Dedifferentiated amniotic fluid mesenchymal stem cell (primary cell): ENCODE measurements around the gene NIFK.
A peak's percentile ranks its signal among the peaks of the same experiment; 100 is the strongest.
"Not testable (repeated sequence)": the region's sequence is repeated elsewhere in the genome, so short reads cannot be mapped to it uniquely, and the experiment has no call there.

ENCODE experiments used
- DNase-seq: peaks from one replicate; pipeline ENCODE4 v3.0.0-alpha.2; 2016; ENCODE audit errors: extremely low spot score

The NIFK gene

GRCh38 chr2:121694398-121695170, 42.1 kb downstream of the NIFK start:
- DNase-seq = peak; percentile 59

- not testable (repeated sequence) for DNase-seq
Measured at GRCh38 chr2:121690572-121690971, 46.1 kb downstream of the NIFK start.

GRCh38 chr2:121690095-121690494, 46.6 kb downstream of the NIFK start:
- DNase-seq = no peak

- DNase-seq = no peak
Measured at GRCh38 chr2:121689356-121689755, 47.3 kb downstream of the NIFK start.

- no peak for DNase-seq
Measured at GRCh38 chr2:121688820-121689219, 47.9 kb downstream of the NIFK start.

GRCh38 chr2:121686902-121687301, 49.8 kb downstream of the NIFK start:
- DNase-seq = no peak

- DNase-seq = no peak
Measured at GRCh38 chr2:121686218-121686617, 50.5 kb downstream of the NIFK start.

- no peak for DNase-seq
Measured at GRCh38 chr2:121682396-121683298, 54.0 kb downstream of the NIFK start.

GRCh38 chr2:121677855-121678254, 58.8 kb downstream of the NIFK start:
- DNase-seq = no peak
